ENCODE data around the gene WDR76.

DNA sequence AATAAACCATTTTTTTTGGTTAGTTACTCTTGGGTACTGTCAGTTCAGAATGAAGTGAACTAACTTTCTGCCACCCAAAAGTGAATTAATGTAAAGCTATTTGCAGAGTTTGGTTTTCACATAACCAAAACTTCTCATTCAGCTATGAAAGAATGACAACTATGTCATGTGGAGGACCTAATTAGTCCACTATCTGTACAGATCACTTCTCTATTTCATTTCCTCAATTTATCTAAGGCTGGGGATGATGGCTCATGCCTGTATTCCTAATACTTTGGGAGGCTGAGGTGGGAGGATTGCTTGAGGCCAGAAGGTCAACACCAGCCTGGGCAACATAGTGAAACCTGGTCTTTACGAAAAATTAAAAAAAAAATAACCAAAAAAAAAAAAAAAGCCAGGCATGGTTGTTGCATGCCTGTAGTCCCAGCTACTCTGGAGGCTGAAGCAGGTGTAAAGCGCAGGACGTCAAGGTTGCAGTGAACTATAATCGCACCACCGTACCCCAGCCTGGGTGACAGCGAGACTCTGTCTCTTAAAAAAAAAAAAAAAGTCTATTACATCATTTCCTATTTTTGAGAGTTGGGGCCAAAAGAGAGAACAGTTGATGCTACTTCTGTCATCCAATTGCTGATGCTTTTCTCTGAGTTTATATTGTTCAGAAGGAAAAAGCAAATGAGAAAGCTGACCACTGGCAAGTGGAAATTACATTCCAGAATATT, 17.7 kb upstream of the WDR76 start:
- TF ChIP-seq, protein P1, sequence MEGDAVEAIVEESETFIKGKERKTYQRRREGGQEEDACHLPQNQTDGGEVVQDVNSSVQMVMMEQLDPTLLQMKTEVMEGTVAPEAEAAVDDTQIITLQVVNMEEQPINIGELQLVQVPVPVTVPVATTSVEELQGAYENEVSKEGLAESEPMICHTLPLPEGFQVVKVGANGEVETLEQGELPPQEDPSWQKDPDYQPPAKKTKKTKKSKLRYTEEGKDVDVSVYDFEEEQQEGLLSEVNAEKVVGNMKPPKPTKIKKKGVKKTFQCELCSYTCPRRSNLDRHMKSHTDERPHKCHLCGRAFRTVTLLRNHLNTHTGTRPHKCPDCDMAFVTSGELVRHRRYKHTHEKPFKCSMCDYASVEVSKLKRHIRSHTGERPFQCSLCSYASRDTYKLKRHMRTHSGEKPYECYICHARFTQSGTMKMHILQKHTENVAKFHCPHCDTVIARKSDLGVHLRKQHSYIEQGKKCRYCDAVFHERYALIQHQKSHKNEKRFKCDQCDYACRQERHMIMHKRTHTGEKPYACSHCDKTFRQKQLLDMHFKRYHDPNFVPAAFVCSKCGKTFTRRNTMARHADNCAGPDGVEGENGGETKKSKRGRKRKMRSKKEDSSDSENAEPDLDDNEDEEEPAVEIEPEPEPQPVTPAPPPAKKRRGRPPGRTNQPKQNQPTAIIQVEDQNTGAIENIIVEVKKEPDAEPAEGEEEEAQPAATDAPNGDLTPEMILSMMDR (conservative IDR thresholded peaks at IDR 0.05 in 1 of 2, IDR thresholded peaks at IDR 0.05 in 1 of 2; ENCODE audit: extremely low read depth in 1 of 2, insufficient read depth in 1 of 2, low read depth in 1 of 2, low read length in 2 of 2) = no peak
- no peak for TF ChIP-seq EZH2 (IDR thresholded peaks at IDR 0.05; ENCODE audit: borderline replicate concordance, low read length)

Measured in mammary epithelial cell (primary cell).